CMK (cell line): ENCODE measurements around the gene THBS3.
"Not testable (repeated sequence)": the region's sequence is repeated elsewhere in the genome, so short reads cannot be mapped to it uniquely, and the experiment has no call there.

Experiments used
- DNase-seq: peaks from one replicate; pipeline ENCODE4 v3.0.0-alpha.2; 2010; ENCODE audit warnings: low read depth

The THBS3 gene

GRCh38 chr1:155206891-155207805 is 549 bp downstream of the THBS3 start:
- DNase-seq, result peak; percentile 67

DNA sequence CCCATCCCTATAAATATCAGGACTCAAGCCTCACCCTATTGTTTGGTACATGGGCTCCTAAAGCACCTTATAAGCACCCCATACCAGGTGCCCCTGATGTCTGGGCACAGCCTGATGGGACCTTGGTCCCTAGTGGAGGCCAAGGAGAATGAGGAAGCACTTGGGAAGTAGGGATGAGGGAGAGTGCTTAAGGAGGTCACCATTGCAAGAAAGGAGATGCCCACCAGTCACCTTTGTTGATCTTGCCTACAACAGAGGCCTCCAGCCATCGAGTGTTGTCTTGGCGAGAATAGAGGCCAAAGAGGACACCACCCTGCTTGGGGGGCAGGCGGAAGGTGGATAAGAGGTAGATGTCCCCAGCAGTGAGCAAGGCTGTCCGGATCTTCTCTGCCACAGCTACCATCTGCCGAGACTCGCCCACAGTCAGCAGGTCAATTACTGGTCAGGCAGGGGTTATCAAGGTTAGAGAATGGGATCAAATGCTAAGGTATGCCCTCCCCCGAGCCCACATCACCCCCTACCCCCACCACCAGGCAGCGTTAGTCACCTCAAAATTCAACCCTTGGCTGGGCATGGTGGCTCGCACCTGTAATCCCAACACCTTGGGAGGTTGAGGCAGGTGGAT is 1.6 kb downstream of the THBS3 start:
- DNase-seq, result no peak

GRCh38 chr1:155205035-155205434 is 2.7 kb downstream of the THBS3 start:
- no peak for DNase-seq

GRCh38 chr1:155202731-155203515 is 4.8 kb downstream of the THBS3 start:
- no peak for DNase-seq

- DNase-seq, result no peak
Observed at GRCh38 chr1:155202198-155202597, 5.5 kb downstream of the THBS3 start.

GRCh38 chr1:155200920-155201319 is 6.8 kb downstream of the THBS3 start:
- DNase-seq, result no peak

GRCh38 chr1:155199792-155200191 is 7.9 kb downstream of the THBS3 start:
- DNase-seq, result no peak

- DNase-seq, result no peak
Observed at GRCh38 chr1:155198547-155198906, 9.2 kb downstream of the THBS3 start.

DNA sequence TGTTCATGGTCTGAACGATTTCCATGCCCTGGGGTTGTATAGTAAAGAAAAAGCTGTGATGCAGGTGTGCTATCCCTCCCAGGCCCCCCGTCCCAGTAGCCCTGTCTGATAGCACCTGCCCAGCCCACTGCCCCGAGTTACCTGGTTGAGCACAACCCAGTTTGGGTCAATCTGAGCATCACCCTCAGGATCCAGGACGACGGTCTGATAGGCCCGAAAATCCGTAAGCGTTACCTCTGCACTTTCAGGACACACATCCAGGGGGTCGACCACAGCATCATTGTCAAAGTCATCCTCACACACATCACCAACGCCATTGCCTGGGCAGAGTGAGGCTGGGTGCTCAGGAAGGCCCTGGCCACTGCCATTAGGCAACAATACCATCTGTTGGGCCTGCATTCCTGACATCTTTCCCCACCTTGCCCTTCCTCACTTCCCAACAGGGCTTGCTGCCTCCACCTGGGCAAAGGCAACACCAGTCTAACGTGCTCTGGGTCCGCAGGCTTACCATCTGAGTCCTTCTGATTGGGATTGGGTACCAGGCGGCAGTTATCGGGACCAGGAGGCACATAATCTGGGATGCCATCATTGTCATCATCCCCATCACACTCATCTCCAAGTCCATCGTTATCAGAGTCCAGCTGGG is 9.7 kb downstream of the THBS3 start:
- DNase-seq, result no peak

- no peak for DNase-seq
Observed at GRCh38 chr1:155196893-155197638, 10.6 kb downstream of the THBS3 start.

DNA sequence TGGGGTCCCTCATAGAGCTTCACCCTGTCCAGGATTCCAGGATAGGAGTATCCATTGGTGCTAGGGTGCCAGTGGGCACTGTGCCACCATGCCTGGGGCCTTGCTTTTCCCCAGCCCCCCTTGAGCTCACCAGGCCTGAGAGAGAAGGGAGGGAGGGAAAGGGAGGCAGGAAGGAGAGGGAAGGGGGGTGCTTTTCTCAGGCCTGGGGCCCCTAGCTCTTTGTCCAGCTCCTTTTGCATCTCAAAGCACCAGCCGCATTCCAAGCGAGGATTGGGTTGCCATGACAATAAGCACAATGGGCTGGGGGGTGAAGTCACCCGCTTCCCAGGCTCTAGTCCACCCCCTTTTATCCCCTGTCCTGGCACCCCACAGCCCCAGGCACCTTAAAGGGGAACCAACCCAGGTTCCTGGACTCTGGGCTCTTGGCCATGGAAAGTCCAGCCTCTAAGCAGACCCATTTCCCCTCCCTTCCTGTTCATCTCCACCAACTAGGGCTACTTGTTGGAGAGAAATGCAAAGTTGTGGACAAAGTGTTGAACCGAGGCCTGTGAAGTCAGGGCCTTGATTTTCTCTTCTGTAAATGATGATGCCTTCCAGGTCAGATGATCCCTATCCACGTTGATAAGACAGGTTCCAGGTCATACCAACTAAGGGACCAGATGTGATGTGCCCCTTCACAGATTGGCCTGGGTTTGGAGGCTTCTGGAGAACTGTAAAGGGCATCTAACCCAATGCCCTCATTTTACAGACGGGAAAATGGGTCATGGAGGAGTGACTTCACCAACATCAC is 11.4 kb downstream of the THBS3 start:
- DNase-seq, result no peak

GRCh38 chr1:155195201-155196102 is 12.2 kb downstream of the THBS3 start:
- no peak for DNase-seq

DNA sequence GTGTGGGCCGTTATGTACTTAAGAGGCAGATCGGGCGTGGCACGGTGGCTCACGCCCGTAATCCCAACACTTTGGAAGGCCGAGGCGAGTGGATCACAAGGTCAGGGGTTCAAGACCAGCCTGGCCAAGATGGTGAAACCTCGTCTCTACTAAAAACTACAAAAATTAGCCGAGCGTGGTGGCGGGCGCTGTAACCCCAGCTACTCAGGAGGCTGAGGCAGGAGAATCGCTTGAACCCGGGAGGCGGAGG is 13.8 kb downstream of the THBS3 start:
- not testable (repeated sequence) for DNase-seq

DNA sequence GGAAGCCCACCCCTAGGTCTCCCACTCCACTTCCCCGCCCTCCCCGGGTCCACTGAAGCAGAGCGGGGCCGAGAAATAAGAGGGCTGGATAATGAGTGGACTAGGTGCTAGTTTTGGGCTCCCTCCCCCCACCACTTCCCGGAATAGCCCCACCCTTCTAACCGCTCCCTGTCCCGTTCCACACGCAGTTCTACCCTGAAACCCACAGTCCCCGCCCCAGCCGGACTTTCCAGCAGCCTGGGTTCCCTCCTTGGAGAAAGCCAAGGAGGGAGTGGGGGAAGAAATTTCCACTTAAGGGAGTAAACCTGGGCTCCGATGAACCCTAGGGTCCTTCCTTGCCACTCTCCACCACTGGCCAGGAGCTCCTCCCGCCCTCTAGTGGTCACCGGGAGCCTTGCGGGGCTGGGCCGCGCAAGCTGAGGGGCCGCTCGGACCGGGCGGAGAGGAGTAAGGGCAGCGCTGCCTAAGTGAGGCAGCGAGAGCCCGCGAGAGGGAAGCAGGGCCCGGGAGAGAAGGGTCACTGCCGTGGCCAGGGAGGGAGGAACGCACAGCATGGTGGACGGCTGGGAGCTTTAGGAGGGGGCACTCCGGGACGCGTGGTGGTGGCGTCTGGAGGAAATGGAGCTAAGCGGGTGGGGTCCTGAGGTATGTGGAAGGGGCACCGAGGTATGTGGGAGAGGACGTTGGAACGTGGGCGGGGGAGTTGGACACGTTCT is 14.3 kb downstream of the THBS3 start:
- DNase-seq, result peak; percentile 92

DNA sequence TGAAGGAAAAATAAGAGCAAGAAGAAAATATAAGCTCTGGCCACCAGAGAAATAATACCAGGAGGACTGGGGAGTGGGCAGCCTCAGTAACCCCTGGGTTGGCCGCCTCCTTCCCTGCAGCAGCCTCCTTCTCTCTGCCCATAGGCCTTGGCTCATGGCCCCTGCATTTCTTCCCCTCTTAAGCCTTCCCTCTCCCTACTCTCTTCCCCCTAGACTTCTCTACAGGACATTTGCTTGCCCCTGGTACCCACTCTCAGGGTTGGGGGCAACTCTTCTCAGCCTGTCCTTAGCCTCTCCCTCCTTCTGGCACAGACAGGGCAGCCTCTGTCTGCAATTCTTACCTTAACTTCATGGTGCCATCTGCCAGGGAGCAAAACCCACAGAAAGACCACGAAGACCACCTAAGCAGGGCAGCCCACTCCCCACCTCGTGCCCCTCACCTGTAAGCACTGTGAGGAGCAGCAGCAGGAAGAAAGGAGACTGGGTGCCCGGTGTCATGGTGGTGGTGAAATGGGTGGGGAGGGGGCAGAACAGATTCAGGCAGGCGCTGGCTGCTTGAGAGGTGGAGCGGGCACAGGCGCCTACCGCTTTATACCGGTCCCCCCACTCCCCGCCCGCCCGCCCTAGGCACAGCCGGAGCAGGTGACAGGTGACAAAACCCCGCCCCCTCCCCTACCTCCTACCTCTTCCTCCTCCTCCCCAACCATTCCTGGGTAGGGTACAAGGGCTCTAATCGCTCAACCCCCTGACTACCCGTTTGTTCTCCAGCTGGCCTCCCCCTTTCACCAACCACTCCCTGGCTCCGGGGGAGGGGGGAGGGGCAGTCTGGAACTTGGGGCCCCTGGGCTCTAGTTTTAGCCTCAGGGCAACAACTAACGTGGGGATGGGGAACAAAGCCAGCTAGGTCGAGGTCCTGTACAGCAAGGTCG is 15.1 kb downstream of the THBS3 start:
- no peak for DNase-seq

- no peak for DNase-seq
Observed at GRCh38 chr1:155191904-155192303, 15.8 kb downstream of the THBS3 start.

- not testable (repeated sequence) for DNase-seq
Observed at GRCh38 chr1:155189926-155190325, 17.8 kb downstream of the THBS3 start.

- no peak for DNase-seq
Observed at GRCh38 chr1:155188268-155188667, 19.4 kb downstream of the THBS3 start.
